Amniotic epithelial cell (primary cell): Measurements from ENCODE around the gene SURF1.
A peak's percentile ranks its signal among the peaks of the same experiment; 100 is the strongest.
"Not testable (repeated sequence)": the region's sequence is repeated elsewhere in the genome, so short reads cannot be mapped to it uniquely, and the experiment has no call there.

Experiments
- DNase-seq: peaks from one replicate; pipeline ENCODE4 v3.0.0-alpha.2; 2010; ENCODE audit warnings: low read depth

SURF1 gene

GRCh38 chr9:133384736-133385321 lies 28.5 kb upstream of the SURF1 start:
- DNase-seq = no peak

- no peak for DNase-seq
Measured at GRCh38 chr9:133383438-133383837, 27.2 kb upstream of the SURF1 start.

DNA sequence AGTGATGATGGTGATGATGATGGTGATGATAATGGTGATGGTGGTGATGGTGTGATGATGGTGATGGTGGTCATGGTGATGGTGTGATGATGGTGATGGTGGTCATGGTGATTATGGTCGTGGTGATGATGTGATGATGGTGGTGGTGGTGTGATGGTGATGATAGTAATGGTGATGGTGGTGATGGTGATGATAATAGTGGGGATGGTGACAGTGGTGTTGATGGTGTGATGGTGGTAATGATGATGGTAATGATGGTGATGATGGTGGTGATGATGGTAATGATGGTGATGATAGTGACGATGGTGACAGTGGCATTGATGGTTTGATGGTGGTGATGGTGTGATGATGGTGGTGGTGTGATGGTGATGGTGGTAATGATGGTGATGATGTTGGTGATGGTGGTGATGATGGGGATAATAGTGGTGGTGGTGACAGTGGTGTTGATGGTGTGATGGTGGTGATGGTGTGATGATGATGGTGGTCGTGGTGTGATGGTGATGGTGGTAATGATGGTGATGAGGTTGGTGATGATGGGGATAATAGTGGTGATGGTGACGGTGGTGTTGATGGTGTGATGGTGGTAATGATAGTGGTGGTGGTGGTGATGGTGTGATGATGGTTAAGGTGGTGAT lies 26.3 kb upstream of the SURF1 start:
- no peak for DNase-seq

GRCh38 chr9:133380734-133381133 lies 24.4 kb upstream of the SURF1 start:
- no peak for DNase-seq

GRCh38 chr9:133379153-133380086 lies 23.1 kb upstream of the SURF1 start:
- no peak for DNase-seq

GRCh38 chr9:133378408-133378962 lies 22.2 kb upstream of the SURF1 start:
- DNase-seq = no peak

DNA sequence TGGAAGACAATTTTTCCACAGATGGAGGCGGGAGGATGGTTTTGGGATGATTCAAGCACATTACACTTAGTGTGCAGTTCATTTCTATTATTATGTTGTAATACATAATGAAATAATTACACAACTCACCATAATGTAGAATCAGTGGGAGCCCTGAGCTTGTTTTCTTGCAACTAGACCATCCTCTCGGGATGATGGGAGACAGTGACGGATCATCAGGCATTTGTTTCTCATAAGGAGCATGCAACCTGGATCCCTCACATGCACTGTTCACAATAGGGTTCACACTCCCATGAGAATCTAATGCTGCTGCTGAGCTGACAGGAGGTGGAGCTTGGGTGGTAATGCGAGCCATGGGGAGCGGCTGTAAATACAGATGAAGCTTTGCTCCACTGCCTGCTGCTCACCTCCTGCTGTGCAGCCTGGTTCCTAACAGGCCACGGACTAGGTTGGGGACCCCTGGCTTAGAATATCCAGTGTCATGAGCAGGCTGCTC lies 21.5 kb upstream of the SURF1 start:
- peak; percentile 81 for DNase-seq

DNA sequence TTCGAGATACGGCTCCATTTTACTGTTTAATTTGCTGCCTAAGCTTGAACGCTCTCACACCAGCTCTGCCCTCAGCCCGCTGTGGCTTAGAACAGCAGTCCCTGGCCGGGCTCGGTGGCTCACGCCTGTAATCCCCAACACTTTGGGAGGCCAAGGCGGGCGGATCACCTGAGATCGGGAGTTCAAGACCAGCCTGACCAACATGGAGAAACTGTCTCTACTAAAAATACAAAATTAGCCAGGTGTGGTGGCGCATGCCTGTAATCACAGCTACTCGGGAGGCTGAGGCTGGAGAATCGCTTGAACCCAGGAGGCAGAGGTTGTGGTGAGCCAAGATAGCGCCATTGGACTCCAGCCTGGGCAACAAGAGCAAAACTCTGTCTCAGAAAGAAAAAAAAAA lies 21.0 kb upstream of the SURF1 start:
- DNase-seq = not testable (repeated sequence)

DNA sequence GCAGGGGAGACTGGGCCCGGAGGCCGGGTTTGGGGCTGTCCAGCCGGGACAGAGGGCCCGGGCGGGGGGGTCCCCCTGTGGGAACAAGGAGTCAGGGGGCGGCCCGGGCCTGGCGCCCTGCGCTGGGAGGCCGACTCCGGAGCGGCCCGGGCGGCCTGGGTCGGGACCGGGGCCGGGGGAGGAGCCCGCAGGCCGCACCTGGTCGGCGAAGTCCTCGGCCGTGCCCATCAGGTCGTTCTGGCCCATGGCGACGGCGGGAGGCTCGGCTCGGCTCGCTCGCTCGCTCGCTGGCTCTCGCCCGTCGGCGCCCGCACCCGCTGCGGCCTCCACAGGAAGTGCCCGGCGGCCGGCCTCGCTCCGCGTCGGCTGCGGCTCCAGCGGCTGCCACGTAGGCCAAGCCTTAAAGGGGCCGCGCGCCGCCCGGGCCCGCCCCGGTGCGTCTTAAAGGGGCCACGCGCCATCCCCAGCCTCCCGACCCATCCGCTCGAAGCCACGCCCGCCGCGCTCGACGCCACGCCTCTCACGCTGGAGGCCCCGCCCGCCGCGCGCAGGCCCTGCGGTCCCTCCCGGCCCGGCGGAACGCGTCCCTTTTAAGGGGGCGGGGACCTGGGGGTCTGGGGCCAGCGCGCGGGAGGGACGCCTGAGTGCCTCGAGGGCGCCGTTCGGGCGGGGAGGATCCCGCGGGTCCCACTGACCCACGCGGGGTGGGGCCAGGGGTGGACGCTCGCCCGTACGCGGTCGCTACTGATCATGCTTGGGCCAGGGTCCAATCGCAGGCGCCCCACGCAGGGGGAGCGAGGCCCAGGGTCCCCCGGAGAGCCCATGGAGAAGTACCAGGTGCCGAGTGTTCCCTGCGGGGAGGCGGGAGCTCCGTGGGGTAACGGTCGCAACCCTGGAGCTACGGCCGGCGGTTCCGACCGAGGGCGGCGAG lies 19.7 kb upstream of the SURF1 start, which contains the start of the genes STKLD1 and SURF4:
TSS of gene STKLD1 (plus strand) at position 643 of the 931 bp plus-strand sequence. CDS start at position 751, 108 bp downstream.
TSS of gene SURF4 (minus strand) at position 337 of the 931 bp plus-strand sequence. CDS start at position 246, 91 bp downstream.
- peak; percentile 94 for DNase-seq

DNA sequence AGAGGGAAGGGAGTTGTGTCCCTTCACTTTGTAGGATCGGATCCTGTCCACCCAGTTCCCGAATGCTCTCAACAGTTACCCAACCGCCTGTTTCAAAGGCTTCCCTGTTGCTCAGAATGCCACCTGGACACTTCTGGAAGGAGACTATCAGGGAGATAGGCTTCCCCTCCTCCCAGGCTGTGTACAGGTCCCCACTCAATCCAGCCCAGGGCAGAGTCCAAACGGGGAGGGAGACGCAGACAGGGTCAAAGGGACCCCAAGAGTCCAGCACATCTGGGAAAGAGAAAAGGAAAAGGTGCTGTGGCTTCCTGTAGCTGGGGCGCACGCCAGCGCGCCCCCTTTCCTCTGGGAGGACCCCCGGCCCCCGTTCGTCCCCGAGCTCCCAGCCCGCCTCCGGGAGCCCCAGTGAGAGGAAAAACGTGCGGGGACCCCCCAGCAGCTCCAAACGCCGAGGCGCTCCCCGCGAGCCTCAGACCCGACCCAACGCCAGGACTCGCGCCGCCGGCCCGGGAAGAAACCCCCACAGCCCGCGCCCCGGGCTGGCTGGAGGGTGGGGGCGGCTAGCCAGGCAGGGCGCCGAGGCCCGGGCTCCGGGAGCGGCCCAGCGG lies 18.9 kb upstream of the SURF1 start:
- DNase-seq = peak; percentile 51

DNA sequence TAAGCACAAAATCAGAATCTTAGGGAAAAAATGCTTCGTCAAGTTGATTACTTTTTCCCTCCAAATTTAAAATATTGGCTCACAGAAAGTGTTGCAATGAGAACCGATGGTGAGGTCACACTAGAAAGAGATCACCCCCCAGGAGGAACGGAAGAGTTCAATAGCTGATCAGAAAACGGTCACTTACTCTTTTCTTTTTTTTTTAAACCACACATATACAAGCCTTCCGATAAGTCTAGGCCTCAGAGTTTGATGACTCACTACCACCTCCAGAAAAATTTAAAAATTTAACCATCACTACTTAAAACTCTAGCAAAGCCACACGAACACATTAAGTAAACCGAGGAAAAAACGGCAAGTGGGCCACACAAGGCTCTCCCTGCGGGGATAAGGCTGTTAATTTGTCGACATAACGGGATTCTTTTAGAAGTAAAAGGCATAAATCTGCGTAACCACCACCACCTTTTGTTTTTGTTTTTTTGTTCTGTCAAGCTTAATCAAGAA lies 18.4 kb upstream of the SURF1 start:
- DNase-seq = peak; percentile 58

GRCh38 chr9:133372144-133372543 lies 15.9 kb upstream of the SURF1 start:
- DNase-seq = no peak

DNA sequence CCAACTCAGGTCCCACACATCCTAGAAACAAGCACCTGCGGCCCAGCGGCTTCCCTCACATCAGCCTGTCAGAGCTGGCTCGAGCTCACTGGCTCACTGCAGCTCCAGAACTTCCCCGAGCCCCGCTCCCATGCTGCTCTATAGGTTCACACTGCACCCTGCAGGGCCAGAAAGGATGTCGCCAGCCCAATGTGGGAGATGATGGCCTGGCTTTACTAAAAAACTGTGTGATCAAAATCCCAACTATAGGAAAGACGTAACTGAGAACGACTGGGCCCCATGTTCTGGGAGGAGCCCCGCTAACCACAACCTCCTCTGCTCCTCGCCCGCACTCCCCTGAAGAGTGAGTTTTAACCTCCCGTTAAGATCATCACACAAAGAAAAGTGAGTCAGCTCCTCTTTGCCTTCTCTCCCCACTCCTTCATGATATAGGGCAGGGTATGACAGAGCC lies 15.0 kb upstream of the SURF1 start:
- DNase-seq = peak; percentile 77

- no peak for DNase-seq
Measured at GRCh38 chr9:133370685-133371084, 14.4 kb upstream of the SURF1 start.

DNA sequence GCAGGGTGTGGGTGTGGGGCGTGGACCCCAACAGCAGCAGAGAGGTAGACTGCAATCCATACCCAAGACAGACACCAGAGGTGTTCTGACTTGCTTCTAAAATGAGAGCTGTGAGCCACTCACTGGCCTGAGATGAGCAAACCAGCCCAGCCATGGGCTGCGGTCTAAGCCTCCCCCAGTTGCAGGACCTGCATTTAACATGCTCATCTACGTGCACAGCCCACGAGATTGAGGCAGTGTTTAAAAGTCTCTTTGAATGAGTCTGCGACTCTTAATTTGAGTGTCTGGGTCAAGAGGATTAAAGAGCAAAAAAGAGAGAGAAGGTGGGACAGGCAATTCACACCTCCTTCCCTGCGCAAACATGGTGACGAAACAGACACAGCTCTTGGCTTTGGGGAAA lies 13.6 kb upstream of the SURF1 start:
- DNase-seq = no peak

GRCh38 chr9:133369422-133369821 lies 13.1 kb upstream of the SURF1 start:
- DNase-seq = no peak

DNA sequence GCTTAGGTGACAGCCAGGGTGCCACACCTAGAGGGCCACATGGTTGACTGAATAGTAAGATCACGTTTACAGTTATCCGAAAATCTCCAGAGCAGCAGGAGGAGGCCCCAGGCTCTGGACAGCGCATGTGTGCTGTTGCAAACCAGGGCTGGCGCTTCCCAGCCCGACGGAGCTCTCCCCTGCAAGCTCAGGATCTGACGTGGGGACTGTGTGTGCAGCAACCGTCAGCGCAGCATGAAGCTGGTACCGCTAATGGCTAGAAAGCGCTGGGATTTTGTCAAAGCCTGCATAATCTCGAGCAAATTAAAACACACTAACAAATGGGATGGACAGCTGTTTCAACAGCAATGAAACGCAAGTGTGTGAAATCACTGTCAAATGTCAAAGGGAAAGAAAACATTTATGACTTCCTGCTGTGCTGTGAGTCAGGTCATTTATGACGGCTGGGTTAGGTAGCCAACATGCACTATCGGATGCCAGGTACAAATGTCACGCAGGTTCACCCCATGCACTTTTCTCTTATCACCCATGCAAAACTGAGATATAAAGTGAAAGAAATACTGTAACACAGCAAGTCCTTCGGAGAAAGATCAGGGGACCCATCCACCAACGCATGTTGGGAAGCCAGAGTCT lies 12.1 kb upstream of the SURF1 start:
- DNase-seq = peak; percentile 45

DNA sequence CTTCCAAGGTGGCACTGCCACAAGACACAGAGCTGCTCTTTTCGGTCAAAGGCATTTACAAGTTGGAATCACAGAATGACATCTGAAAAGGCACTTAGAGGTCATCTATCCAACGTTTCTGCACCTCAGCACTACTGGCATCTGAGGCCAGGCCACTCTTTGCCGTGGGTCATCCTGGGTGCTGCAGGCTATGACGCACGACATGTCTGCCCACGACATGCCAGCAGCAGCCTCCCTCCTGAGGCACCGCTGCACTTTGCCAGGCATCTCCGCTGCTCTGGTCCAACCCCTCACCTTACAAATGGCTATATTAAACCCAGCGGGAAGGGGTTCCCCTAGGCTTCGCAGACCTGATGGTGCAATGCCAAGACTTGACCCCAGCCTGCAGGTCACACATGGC lies 11.5 kb upstream of the SURF1 start:
- no peak for DNase-seq

DNA sequence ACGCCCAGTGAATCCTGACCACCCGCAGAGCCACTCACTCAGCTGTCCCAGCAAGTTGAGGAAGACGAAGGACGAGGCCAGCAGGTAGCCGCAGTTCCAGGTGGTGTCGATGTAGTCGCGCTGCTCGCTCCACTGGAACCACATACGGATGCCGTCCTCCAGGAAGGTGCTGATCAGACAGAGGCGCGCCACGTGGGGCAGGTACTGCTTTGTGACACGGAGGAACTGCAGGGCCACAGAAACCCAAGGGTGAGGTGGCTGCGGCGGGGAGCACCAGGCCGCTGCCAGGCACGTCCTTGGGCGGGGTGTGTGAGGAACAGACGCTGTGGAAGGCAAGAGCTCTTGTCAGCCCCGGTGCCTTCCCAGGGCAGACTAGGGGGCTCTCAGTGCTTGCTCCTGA lies 10.9 kb upstream of the SURF1 start:
- DNase-seq = no peak

DNA sequence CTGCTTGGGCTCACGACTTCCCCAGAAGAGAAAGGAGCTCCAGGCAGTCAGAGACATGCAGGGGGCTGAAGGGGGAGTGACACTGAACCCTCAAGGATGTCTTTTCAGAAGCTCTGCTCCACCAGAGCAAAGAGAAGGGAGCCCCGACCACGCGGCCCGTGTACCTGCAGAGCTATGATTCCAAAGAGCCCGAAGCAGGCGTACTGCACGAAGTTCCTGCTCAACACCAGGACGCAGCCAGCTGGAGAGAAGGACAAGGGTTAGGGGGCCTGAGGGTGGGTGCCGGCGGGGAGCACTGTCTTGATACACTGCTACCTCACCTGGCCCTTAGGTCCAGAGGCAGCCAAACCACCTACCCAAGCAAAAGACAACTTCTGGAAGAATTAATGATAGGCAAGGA lies 10.1 kb upstream of the SURF1 start:
- DNase-seq = no peak
